Common myeloid progenitor, CD34-positive (primary cell): ENCODE results near the gene SVIL.

Experiments used
- CTCF ChIA-PET: fragments of 350-600 bp; sonication (Branson Sonifier 250); formaldehyde crosslinking; loops from one replicate; lab custom pipeline; 2021; ENCODE audit warnings: antibody characterized with exemption; lab: Charles Lee
- POLR2A ChIA-PET: fragments of 350-600 bp; sonication (Branson Sonifier 250); formaldehyde crosslinking; loops from one replicate; lab custom pipeline; 2021; ENCODE audit warnings: antibody characterized with exemption; lab: Charles Lee
- DNase-seq, 3 donors: peaks; one replicate each; pipeline versions ENCODE4 v3.0.0 to v3.0.0-alpha.2; 2013
- H3K27ac ChIP-seq, 2 experiments: 1 replicate in 1 of 2; 2 replicates in 1 of 2; pipeline ENCODE4 v1.7.0; 2013; ENCODE audit warnings: inconsistent platforms in 2 of 2, low read length in 2 of 2, mild to moderate bottlenecking in 2 of 2, low read depth in 1 of 2, moderate library complexity in 1 of 2; ENCODE audit not compliant: severe bottlenecking in 2 of 2, insufficient read depth in 1 of 2, poor library complexity in 1 of 2
- H3K27me3 ChIP-seq, 5 experiments: replicated peaks in 2 of 5; 1 replicate in 3 of 5; 2 replicates in 2 of 5; pipeline versions ENCODE4 v1.6.1 to v1.7.0; 2013; ENCODE audit warnings: low read length in 4 of 5, mild to moderate bottlenecking in 2 of 5, moderate library complexity in 2 of 5, inconsistent platforms in 1 of 5; ENCODE audit not compliant: insufficient read depth in 5 of 5, control insufficient read depth in 4 of 5
- H3K36me3 ChIP-seq, 4 experiments: 1 replicate in 2 of 4; 2 replicates in 2 of 4; pipeline versions ENCODE4 v1.6.1 to v1.7.0; 2013; ENCODE audit warnings: low read length in 3 of 4, control low read depth in 1 of 4, mild to moderate bottlenecking in 1 of 4; ENCODE audit not compliant: control insufficient read depth in 4 of 4, insufficient read depth in 4 of 4
- H3K4me1 ChIP-seq, 4 experiments: 1 replicate in 3 of 4; 2 replicates in 1 of 4; pipeline versions ENCODE4 v1.6.1 to v1.7.1; 2013; ENCODE audit warnings: low read length in 3 of 4, mild to moderate bottlenecking in 3 of 4, control low read depth in 1 of 4, inconsistent platforms in 1 of 4, moderate library complexity in 1 of 4; ENCODE audit not compliant: control insufficient read depth in 4 of 4, insufficient read depth in 4 of 4; ENCODE audit errors: control extremely low read depth in 1 of 4
- H3K4me3 ChIP-seq, 7 experiments: 1 replicate in 4 of 7; 2 replicates in 3 of 7; pipeline versions ENCODE4 v1.5.1 to v1.7.0; 2013; ENCODE audit warnings: mild to moderate bottlenecking in 7 of 7, low read length in 6 of 7, moderate library complexity in 6 of 7, inconsistent platforms in 2 of 7, low read depth in 2 of 7, control low read depth in 1 of 7; ENCODE audit not compliant: insufficient read depth in 4 of 7, control insufficient read depth in 1 of 7; ENCODE audit errors: extremely low read depth in 1 of 7
- H3K9me3 ChIP-seq, 5 experiments: 1 replicate in 4 of 5; 2 replicates in 1 of 5; pipeline versions ENCODE4 v1.6.1 to v1.7.1; 2013; ENCODE audit warnings: low read length in 4 of 5, mild to moderate bottlenecking in 2 of 5, inconsistent platforms in 1 of 5, low read depth in 1 of 5, moderate library complexity in 1 of 5; ENCODE audit not compliant: control insufficient read depth in 4 of 5, insufficient read depth in 2 of 5; ENCODE audit errors: control extremely low read depth in 1 of 5
- WGBS: methylation state at CpG from one replicate; pipeline ENCODE4 v1.1.5; 2013; ENCODE audit not compliant: insufficient coverage; 5-methylcytosine and 5-hydroxymethylcytosine counted together

The SVIL gene

DNA sequence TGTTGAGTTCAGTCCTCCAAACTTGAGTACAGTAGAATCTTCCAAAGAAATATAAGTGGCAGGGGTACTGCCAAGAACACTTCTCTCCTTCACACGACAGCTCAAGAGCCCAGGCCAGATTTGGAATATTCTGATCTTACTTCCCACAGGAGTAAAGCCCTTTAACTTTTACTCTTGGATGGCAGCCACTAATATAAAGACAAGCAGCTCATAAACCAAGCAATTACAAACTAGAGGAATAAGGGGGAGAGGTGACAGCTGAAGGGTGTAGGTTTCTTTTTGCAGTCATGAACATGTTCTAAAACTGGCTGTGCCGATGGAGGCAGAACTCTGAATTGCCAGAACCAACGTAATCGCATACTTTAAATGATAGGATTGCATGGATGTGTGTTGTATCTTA is 74.8 kb downstream of the SVIL start:
- H3K9me3 ChIP-seq: no peaks in the 10 kb centered on the region
- CTCF ChIA-PET: interaction anchor here (1.3 kb wide), 1 partner anchor 41 kb away, joined by 4 read pairs; no protein-coding TSS in a partner anchor
- POLR2A ChIA-PET: no interaction called here
- H3K4me1 ChIP-seq: peaks cover 0 to 2% (median 1%) of the 10 kb centered on the region in 4 experiments
- H3K36me3 ChIP-seq: peaks cover 0 to 6% (median 0%) of the 10 kb centered on the region in 4 experiments
- 100% methylated on average over 1 of the region's 4 CpGs for WGBS
- no peak overlapping the region for H3K27ac ChIP-seq
- no peak for DNase-seq
- no peaks in the 10 kb centered on the region for H3K27me3 ChIP-seq
- no peak overlapping the region for H3K4me3 ChIP-seq

DNA sequence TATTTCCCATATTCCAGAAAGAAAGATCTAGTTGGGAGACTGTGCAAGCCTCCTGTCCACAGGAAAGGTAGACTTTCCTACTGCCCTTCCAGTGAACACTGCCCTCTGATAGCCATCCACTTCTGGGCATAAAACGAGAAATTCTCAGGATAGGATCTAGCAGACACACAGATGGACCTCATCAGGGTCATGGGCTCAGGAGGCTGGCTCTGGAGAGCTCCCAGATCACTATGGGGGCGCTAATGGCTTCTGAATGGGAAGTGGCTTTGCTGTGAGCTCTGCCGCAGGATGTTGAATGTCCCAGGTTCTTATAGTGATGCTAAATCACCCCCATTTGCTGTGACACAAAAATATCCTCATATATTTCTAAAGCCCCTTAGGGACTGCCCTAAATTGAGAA is 77.1 kb downstream of the SVIL start:
- H3K4me3 ChIP-seq: no peak overlapping the region
- H3K36me3 ChIP-seq: peaks cover 0 to 17% (median 4%) of the 10 kb centered on the region in 4 experiments
- CTCF ChIA-PET: interaction anchor here (1.0 kb wide), 1 partner anchor 21 kb away, joined by 3 read pairs; no protein-coding TSS in a partner anchor
- no peak overlapping the region for H3K27ac ChIP-seq
- H3K27me3 ChIP-seq: no peaks in the 10 kb centered on the region
- WGBS: 100% methylated on average over 2 of the region's 3 CpGs
- no peak for DNase-seq
- no peaks in the 10 kb centered on the region for H3K9me3 ChIP-seq
- POLR2A ChIA-PET: no interaction called here
- H3K4me1 ChIP-seq: peaks cover 0 to 7% (median 1%) of the 10 kb centered on the region in 4 experiments

DNA sequence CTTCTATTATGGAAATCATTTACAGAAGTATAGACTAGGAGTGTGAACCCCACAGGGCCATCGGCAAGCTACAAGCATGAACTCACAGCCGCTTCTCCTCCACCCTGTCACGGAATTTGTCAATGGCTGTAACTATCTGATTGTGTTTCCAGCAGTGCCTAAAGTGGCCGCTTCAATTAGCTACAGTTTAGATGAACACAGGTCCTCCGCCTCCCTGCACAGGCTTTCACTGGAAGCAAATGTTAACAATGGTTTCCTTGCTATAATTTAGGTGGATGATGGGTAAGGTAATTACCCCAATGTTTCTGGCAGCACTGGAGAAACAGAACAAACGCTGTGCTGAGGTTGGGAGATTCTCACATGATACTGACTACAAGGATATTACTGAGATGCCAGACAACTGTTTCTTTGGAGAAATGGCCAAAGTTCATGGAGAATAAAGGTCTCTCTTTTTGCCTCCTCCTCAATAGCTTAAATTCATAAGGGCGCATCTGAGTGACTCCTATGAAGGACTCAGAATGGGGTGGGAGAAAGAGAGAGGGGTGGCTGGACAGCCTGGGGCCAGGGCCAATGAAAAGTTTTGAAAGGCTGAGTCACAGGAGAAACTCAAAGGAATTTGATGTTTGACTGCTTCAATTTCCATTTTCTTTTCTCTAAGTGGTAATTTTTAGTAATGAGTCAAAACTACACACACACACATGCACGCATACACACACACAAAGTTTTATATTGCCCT is 78.9 kb downstream of the SVIL start:
- Histone ChIP-seq H3K36me3 (peaks cover 2 to 22% (median 4%) of the 10 kb centered on the region in 4 experiments), H3K27ac (no peak overlapping the region), H3K9me3 (no peaks in the 10 kb centered on the region), H3K27me3 (no peaks in the 10 kb centered on the region), H3K4me1 (peaks cover 0 to 7% (median 1%) of the 10 kb centered on the region in 4 experiments), H3K4me3 (no peak overlapping the region)
- WGBS: 95% methylated on average over 6 of the region's 8 CpGs
- CTCF ChIA-PET: interaction anchor here (0.9 to 1.8 kb wide), 3 partner anchors 9 to 21 kb away, joined by 3 to 5 read pairs (median 3); no protein-coding TSS in a partner anchor
- POLR2A ChIA-PET: interaction anchor here (0.9 kb wide), 1 partner anchor 32 kb away, joined by 3 read pairs; no protein-coding TSS in a partner anchor
- DNase-seq: no peak

DNA sequence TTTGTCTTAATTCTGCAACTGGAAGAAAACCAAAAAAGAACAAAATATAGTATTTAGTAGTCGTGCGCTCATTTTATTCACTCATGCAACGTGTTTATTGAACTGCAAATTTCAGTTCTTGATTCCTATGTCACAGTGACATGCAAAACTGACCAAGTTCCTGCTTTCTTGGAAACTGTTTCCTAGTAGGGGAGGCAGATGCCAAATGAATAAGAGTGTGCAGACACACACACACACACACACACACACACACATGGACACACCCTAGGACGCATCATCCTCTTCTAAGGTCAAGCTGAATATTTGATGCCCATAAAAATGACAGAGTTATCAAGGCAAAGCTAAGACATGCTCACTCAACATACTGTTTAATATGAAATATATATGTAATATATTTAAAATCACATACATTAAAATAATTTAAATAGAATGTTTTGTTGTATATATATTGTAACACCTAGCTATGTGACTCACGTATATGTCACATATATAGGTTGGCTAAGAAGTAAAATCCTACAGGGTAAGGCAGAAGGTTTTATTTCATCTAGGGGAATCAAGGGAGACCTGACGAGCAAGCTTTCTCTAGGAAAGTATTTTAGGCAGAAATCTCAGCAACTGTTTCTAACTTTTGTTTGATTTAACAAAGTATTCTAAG is 79.6 kb downstream of the SVIL start:
- peaks cover 0 to 7% (median 1%) of the 10 kb centered on the region in 4 experiments for H3K4me1 ChIP-seq
- CTCF ChIA-PET: interaction anchor here (0.9 to 1.8 kb wide), 3 partner anchors 10 to 21 kb away, joined by 3 to 5 read pairs (median 3); no protein-coding TSS in a partner anchor
- peak in 2 of 3 donors; percentile 32 to 46 for DNase-seq
- no peak overlapping the region for H3K4me3 ChIP-seq
- WGBS: 58% methylated on average over 4 of the region's 6 CpGs
- POLR2A ChIA-PET: no interaction called here
- H3K27me3 ChIP-seq: no peaks in the 10 kb centered on the region
- no peak overlapping the region for H3K27ac ChIP-seq
- H3K9me3 ChIP-seq: no peaks in the 10 kb centered on the region
- H3K36me3 ChIP-seq: peaks cover 2 to 28% (median 9%) of the 10 kb centered on the region in 4 experiments

DNA sequence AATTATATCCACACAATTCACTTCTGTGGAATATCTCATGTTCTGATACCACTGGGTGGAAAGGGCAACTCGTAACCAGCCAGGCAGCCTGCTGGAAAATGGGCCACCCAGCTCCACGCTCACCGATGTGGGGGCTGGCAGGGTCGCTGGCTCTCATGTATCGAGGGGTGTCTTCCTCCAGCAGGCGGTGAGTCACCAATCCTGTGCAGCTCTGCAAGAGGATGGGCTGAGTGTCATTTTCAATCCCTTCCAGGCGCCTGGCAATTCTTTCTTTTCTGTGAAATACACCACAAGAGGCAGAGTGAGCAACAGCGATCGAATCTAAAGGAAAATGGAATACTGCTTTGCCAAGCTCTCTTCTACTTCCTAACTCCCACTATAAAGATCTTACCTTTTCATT is 80.1 kb downstream of the SVIL start:
- Histone ChIP-seq H3K9me3 (no peaks in the 10 kb centered on the region), H3K27me3 (no peaks in the 10 kb centered on the region), H3K4me3 (no peak overlapping the region), H3K36me3 (peaks cover 2 to 32% (median 9%) of the 10 kb centered on the region in 4 experiments), H3K27ac (no peak overlapping the region), H3K4me1 (peaks cover 0 to 7% (median 1%) of the 10 kb centered on the region in 4 experiments)
- ChIA-PET CTCF (interaction anchor here (0.6 to 1.8 kb wide), 3 partner anchors 10 to 59 kb away, joined by 3 to 5 read pairs (median 5); no protein-coding TSS in a partner anchor), POLR2A (no interaction called here)
- 94% methylated on average over 9 of the region's 9 CpGs for WGBS
- DNase-seq: peak in 2 of 3 donors; percentile 33 to 43

DNA sequence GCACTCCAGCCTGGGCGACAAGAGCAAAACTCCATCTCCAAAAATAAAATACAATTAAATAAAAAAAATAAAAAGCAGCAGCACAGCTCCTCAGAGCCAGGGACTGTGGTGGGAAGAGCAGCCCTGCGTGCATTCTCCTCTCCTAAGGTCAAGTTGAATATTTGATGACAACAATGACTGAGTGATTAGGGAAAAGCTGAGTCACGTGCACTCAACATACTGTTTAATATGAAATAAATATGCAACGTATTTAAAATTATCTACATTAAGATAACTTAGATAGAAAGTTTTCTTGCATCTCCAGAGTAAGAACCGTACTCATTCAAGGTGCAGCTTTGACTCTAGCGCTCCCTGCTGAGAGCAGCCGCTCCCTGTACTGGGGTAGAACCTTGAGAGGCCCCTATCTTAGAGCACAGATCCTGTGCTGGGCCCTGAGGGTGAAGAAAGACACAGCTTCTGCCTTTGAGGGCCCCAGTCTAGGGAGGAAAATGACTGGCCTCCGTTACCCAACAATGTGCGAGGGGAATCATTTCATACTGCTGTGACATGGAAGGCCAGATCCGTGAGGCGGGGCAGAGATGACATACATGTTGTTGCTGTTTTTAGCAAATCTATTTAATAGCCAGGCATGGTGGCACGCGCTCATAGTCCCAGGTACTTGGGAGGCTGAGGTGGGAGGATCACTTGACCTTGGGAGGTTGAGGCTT is 81.1 kb downstream of the SVIL start:
- 98% methylated on average over 8 of the region's 13 CpGs for WGBS
- DNase-seq: no peak
- no peaks in the 10 kb centered on the region for H3K27me3 ChIP-seq
- H3K4me1 ChIP-seq: peaks cover 0 to 7% (median 1%) of the 10 kb centered on the region in 4 experiments
- H3K27ac ChIP-seq: no peak overlapping the region
- H3K36me3 ChIP-seq: peaks cover 2 to 32% (median 9%) of the 10 kb centered on the region in 4 experiments
- ChIA-PET CTCF (interaction anchor here (1.3 kb wide), 1 partner anchor 39 kb away, joined by 3 read pairs; no protein-coding TSS in a partner anchor), POLR2A (no interaction called here)
- H3K9me3 ChIP-seq: no peaks in the 10 kb centered on the region
- H3K4me3 ChIP-seq: no peak overlapping the region
